GM23338 (cell line): ENCODE results near the gene TMEM212. TPM values are rescaled to one million over a fixed set of nuclear protein-coding genes. Genes with fewer than 3 reads are reported as not detected.

Experiments
- ATAC-seq: fragments of 200-7000 bp; cut with Tn5 transposase; 3 replicates; pipeline ENCODE4 v1.9.1; 2020
- DNase-seq: peaks from one replicate; pipeline ENCODE4 v3.0.0-alpha.2; 2015; ENCODE audit warnings: low spot score
- H2AFZ ChIP-seq: fragments of 200-600 bp; sonication (generic); 2 replicates; pipeline ENCODE4 v1.8.0; 2016; ENCODE audit warnings: antibody characterized with exemption, mild to moderate bottlenecking, moderate library complexity
- H3F3A ChIP-seq: fragments of 200-600 bp; sonication (generic); replicated peaks from 2 replicates; pipeline ENCODE4 v1.8.0; 2017; ENCODE audit warnings: antibody characterized with exemption, mixed run types, low read depth
- H3K27ac ChIP-seq: fragments of 200-600 bp; sonication (generic); 2 replicates; pipeline ENCODE4 v1.6.1; 2016; ENCODE audit warnings: low read depth
- H3K27me3 ChIP-seq: fragments of 200-600 bp; sonication (generic); 2 replicates; pipeline ENCODE4 v1.8.0; 2016; ENCODE audit warnings: mild to moderate bottlenecking, mixed run types, moderate library complexity; ENCODE audit not compliant: insufficient read depth
- H3K36me3 ChIP-seq: fragments of 200-600 bp; sonication (generic); 2 replicates; pipeline ENCODE4 v1.8.0; 2016; ENCODE audit warnings: mild to moderate bottlenecking; ENCODE audit not compliant: insufficient read depth
- H3K4me1 ChIP-seq: fragments of 200-600 bp; sonication (generic); 2 replicates; pipeline ENCODE4 v1.8.0; 2016; ENCODE audit warnings: mild to moderate bottlenecking, moderate library complexity; ENCODE audit not compliant: insufficient read depth
- H3K4me2 ChIP-seq: fragments of 200-600 bp; sonication (generic); 2 replicates; pipeline ENCODE4 v1.7.1; 2017; ENCODE audit warnings: mixed run types
- H3K4me3 ChIP-seq: fragments of 200-600 bp; sonication (generic); 2 replicates; pipeline ENCODE4 v1.6.1; 2016; ENCODE audit warnings: mixed run types
- H3K79me2 ChIP-seq: fragments of 200-600 bp; sonication (generic); replicated peaks from 2 replicates; pipeline ENCODE4 v1.8.0; 2017; ENCODE audit warnings: mild to moderate bottlenecking; ENCODE audit not compliant: insufficient read depth
- H3K9me2 ChIP-seq: fragments of 200-600 bp; sonication (generic); 2 replicates; pipeline ENCODE4 v1.8.0; 2017; ENCODE audit not compliant: insufficient read depth
- H4K20me1 ChIP-seq: fragments of 200-600 bp; sonication (generic); replicated peaks from 2 replicates; pipeline ENCODE4 v1.8.0; 2017; ENCODE audit warnings: mild to moderate bottlenecking; ENCODE audit not compliant: insufficient read depth
- H3K27ac Mint-ChIP-seq: 2 replicates; pipeline ENCODE4 v1.8.0; 2020; ENCODE audit warnings: inconsistent platforms, mild to moderate bottlenecking, moderate library complexity, mixed read lengths
- H3K27me3 Mint-ChIP-seq: 3 replicates; pipeline ENCODE4 v1.8.0; 2022; ENCODE audit warnings: low read depth, mild to moderate bottlenecking, moderate library complexity, mixed read lengths, inconsistent platforms; ENCODE audit not compliant: insufficient read depth, poor library complexity
- H3K36me3 Mint-ChIP-seq: 3 replicates; pipeline ENCODE4 v1.8.0; 2021; ENCODE audit warnings: low read depth, mild to moderate bottlenecking, inconsistent platforms, moderate library complexity, mixed read lengths
- H3K4me1 Mint-ChIP-seq: 3 replicates; pipeline ENCODE4 v1.8.0; 2020; ENCODE audit warnings: mild to moderate bottlenecking, inconsistent platforms, mixed read lengths
- H3K4me3 Mint-ChIP-seq: 3 replicates; pipeline ENCODE4 v1.8.0; 2021; ENCODE audit warnings: moderate library complexity, mild to moderate bottlenecking, inconsistent platforms, mixed read lengths
- H3K9me3 Mint-ChIP-seq: 3 replicates; pipeline ENCODE4 v1.8.0; 2020; ENCODE audit warnings: moderate library complexity, mild to moderate bottlenecking, inconsistent platforms, mixed read lengths
- CREB1 ChIP-seq: fragments of 250-450 bp; sonication (Bioruptor Pico); IDR thresholded peaks from 2 replicates; pipeline ENCODE4 v1.5.0; 2020; ENCODE audit warnings: low read depth, mild to moderate bottlenecking, moderate library complexity
- EZH2 ChIP-seq: fragments of 200-600 bp; sonication (generic); IDR thresholded peaks from one replicate; pipeline ENCODE4 v1.8.0; 2017; ENCODE audit warnings: antibody characterized with exemption, mild to moderate bottlenecking, low read depth; ENCODE audit not compliant: unreplicated experiment
- EZH2phosphoT487 ChIP-seq: fragments of 200-600 bp; sonication (generic); IDR thresholded peaks from one replicate; pipeline ENCODE4 v1.8.1; 2018; ENCODE audit warnings: antibody characterized with exemption; ENCODE audit not compliant: unreplicated experiment
- JUNB ChIP-seq: IDR thresholded peaks from one replicate; pipeline ENCODE4 v1.6.1; 2016; ENCODE audit warnings: antibody characterized with exemption; ENCODE audit not compliant: unreplicated experiment
- POLR2AphosphoS5 ChIP-seq: IDR thresholded peaks from 2 replicates; pipeline ENCODE4 v1.6.1; 2016; ENCODE audit warnings: antibody characterized with exemption, low read depth
- STAT1 ChIP-seq: IDR thresholded peaks from one replicate; pipeline ENCODE4 v1.6.1; 2016; ENCODE audit warnings: antibody characterized with exemption; ENCODE audit not compliant: unreplicated experiment
- ZNF331 ChIP-seq: fragments of 250-450 bp; sonication (Bioruptor Pico); IDR thresholded peaks from 2 replicates; pipeline ENCODE4 v1.5.0; 2020; ENCODE audit warnings: low read depth, mild to moderate bottlenecking, moderate library complexity
- polyA plus RNA-seq: library from polyadenylated mRNA; unstranded; fragments of >200 nt; fragmentation: Nextera tagmentation; extraction: Ambion mirVana; gene quantifications from 2 replicates; pipeline ENCODE4 v1.2.1, GENCODE V29; 2016
- total RNA-seq: library from RNA; depleted of rRNA; stranded (reverse); fragments of >200 nt; shearing (Covaris generic); gene quantifications from 2 replicates; pipeline ENCODE4 v1.2.3, GENCODE V29; 2014
- TF ChIP-seq, protein P1 (sequence below), 2 experiments: fragments of 200-600 bp in 1 of 2; sonication (generic) in 1 of 2; conservative IDR thresholded peaks; 2 replicates each; pipeline versions ENCODE4 v1.5.1 to v1.6.1; 2016 to 2017; ENCODE audit warnings: antibody characterized with exemption in 2 of 2, low read depth in 2 of 2, mild to moderate bottlenecking in 2 of 2, moderate library complexity in 1 of 2
- TF ChIP-seq, protein P2 (sequence below): fragments of 250-450 bp; sonication (Bioruptor Pico); IDR thresholded peaks from 2 replicates; pipeline ENCODE4 v1.5.0; 2020; ENCODE audit warnings: mild to moderate bottlenecking, moderate library complexity

Gene TMEM212
- total and polyA plus RNA-seq, 2 experiments from 2014 or later = not detected

DNA sequence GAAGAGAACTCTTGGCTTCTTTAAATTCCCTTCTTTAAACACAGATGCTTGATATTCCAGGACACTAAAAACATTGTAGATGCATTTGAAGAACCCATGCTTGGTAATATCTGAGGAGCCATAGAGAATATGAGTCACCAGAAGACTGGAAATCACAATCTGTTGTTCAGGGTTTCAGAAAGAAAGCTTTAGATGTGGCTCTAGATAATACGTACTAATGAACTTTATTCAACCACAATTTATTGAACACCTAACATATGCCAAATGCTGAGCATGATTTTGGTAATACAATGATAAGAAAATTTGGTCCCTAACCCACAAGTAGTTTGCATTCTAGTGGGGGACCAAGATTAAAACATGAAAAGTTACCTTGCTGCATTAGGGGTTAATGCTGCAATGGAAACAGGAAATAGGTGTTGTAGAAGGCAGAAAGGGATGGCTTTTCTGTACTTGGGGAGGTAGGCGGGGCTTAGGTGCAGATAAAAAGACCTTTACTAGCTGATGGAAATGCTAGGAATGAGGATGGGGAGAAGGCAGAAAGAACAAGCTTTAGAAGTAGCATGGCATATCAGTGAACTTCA, 21.3 kb upstream of the TMEM212 start:
- H2AFZ ChIP-seq = no peak overlapping the region
- H3K9me3 Mint-ChIP-seq = no peaks in the 10 kb centered on the region
- H3K4me1 ChIP-seq = peaks cover 14% of the 10 kb centered on the region
- no peaks in the 10 kb centered on the region for H3K36me3 ChIP-seq
- H3K4me1 Mint-ChIP-seq = peaks cover 27% of the 10 kb centered on the region
- H4K20me1 ChIP-seq = no peaks in the 10 kb centered on the region
- no peak for TF ChIP-seq POLR2AphosphoS5
- no peak for TF ChIP-seq EZH2
- TF ChIP-seq, protein P1, sequence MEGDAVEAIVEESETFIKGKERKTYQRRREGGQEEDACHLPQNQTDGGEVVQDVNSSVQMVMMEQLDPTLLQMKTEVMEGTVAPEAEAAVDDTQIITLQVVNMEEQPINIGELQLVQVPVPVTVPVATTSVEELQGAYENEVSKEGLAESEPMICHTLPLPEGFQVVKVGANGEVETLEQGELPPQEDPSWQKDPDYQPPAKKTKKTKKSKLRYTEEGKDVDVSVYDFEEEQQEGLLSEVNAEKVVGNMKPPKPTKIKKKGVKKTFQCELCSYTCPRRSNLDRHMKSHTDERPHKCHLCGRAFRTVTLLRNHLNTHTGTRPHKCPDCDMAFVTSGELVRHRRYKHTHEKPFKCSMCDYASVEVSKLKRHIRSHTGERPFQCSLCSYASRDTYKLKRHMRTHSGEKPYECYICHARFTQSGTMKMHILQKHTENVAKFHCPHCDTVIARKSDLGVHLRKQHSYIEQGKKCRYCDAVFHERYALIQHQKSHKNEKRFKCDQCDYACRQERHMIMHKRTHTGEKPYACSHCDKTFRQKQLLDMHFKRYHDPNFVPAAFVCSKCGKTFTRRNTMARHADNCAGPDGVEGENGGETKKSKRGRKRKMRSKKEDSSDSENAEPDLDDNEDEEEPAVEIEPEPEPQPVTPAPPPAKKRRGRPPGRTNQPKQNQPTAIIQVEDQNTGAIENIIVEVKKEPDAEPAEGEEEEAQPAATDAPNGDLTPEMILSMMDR (conservative IDR thresholded peaks at IDR 0.05; ENCODE audit: low read depth in 2 of 2) = no peak
- no peak for TF ChIP-seq CREB1 (CRISPR knock-in tag)
- TF ChIP-seq JUNB = no peak
- TF ChIP-seq, protein P2, sequence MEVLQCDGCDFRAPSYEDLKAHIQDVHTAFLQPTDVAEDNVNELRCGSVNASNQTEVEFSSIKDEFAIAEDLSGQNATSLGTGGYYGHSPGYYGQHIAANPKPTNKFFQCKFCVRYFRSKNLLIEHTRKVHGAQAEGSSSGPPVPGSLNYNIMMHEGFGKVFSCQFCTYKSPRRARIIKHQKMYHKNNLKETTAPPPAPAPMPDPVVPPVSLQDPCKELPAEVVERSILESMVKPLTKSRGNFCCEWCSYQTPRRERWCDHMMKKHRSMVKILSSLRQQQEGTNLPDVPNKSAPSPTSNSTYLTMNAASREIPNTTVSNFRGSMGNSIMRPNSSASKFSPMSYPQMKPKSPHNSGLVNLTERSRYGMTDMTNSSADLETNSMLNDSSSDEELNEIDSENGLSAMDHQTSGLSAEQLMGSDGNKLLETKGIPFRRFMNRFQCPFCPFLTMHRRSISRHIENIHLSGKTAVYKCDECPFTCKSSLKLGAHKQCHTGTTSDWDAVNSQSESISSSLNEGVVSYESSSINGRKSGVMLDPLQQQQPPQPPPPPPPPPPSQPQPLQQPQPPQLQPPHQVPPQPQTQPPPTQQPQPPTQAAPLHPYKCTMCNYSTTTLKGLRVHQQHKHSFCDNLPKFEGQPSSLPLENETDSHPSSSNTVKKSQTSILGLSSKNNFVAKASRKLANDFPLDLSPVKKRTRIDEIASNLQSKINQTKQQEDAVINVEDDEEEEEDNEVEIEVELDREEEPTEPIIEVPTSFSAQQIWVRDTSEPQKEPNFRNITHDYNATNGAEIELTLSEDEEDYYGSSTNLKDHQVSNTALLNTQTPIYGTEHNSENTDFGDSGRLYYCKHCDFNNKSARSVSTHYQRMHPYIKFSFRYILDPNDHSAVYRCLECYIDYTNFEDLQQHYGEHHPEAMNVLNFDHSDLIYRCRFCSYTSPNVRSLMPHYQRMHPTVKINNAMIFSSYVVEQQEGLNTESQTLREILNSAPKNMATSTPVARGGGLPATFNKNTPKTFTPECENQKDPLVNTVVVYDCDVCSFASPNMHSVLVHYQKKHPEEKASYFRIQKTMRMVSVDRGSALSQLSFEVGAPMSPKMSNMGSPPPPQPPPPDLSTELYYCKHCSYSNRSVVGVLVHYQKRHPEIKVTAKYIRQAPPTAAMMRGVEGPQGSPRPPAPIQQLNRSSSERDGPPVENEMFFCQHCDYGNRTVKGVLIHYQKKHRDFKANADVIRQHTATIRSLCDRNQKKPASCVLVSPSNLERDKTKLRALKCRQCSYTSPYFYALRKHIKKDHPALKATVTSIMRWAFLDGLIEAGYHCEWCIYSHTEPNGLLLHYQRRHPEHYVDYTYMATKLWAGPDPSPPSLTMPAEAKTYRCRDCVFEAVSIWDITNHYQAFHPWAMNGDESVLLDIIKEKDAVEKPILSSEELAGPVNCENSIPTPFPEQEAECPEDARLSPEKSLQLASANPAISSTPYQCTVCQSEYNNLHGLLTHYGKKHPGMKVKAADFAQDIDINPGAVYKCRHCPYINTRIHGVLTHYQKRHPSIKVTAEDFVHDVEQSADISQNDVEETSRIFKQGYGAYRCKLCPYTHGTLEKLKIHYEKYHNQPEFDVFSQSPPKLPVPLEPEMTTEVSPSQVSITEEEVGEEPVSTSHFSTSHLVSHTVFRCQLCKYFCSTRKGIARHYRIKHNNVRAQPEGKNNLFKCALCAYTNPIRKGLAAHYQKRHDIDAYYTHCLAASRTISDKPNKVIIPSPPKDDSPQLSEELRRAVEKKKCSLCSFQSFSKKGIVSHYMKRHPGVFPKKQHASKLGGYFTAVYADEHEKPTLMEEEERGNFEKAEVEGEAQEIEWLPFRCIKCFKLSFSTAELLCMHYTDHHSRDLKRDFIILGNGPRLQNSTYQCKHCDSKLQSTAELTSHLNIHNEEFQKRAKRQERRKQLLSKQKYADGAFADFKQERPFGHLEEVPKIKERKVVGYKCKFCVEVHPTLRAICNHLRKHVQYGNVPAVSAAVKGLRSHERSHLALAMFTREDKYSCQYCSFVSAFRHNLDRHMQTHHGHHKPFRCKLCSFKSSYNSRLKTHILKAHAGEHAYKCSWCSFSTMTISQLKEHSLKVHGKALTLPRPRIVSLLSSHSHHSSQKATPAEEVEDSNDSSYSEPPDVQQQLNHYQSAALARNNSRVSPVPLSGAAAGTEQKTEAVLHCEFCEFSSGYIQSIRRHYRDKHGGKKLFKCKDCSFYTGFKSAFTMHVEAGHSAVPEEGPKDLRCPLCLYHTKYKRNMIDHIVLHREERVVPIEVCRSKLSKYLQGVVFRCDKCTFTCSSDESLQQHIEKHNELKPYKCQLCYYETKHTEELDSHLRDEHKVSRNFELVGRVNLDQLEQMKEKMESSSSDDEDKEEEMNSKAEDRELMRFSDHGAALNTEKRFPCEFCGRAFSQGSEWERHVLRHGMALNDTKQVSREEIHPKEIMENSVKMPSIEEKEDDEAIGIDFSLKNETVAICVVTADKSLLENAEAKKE (CRISPR knock-in tag) = no peak
- no peak for TF ChIP-seq ZNF331 (CRISPR knock-in tag)
- TF ChIP-seq STAT1 = no peak
- no peak for TF ChIP-seq EZH2phosphoT487
- H3K27me3 ChIP-seq = no peaks in the 10 kb centered on the region
- H3K4me3 ChIP-seq = no peak overlapping the region
- DNase-seq (no peak), ATAC-seq (no peak)
- H3K9me2 ChIP-seq = peaks cover 7% of the 10 kb centered on the region; the same call in 1 of the 2 replicates
- H3K27me3 Mint-ChIP-seq = peaks cover 4% of the 10 kb centered on the region
- no peaks in the 10 kb centered on the region for H3F3A ChIP-seq
- no peak overlapping the region for H3K4me2 ChIP-seq
- no peak overlapping the region for H3K27ac Mint-ChIP-seq
- H3K4me3 Mint-ChIP-seq = no peak overlapping the region
- H3K36me3 Mint-ChIP-seq = no peaks in the 10 kb centered on the region
- H3K27ac ChIP-seq = no peak overlapping the region
- H3K79me2 ChIP-seq = no peaks in the 10 kb centered on the region
